SK-N-MC (cell line): ENCODE results near the gene UNC119B.

Source experiments
- EZH2 ChIP-seq: fragments of 200-600 bp; sonication (generic); IDR thresholded peaks from one replicate; pipeline ENCODE4 v1.6.1; 2017; ENCODE audit warnings: antibody characterized with exemption
- FOXP2 ChIP-seq: optimal IDR thresholded peaks from 2 replicates; pipeline ENCODE3; 2011; ENCODE audit warnings: mild to moderate bottlenecking, moderate library complexity; ENCODE audit not compliant: insufficient read depth; ENCODE audit errors: extremely low read length, control extremely low read depth
- POLR2AphosphoS5 ChIP-seq: IDR thresholded peaks from 2 replicates; pipeline ENCODE4 v1.6.1; 2012; ENCODE audit warnings: mild to moderate bottlenecking, low read depth, low read length, borderline replicate concordance

GRCh38 chr12:120771097-120771496 is 60.8 kb downstream of the UNC119B start:
- TF ChIP-seq EZH2 (no peak), POLR2AphosphoS5 (no peak), FOXP2 (no peak)
